HepG2 (cell line): ENCODE measurements around the gene TSPAN9. TPM values are rescaled to one million over a fixed set of nuclear protein-coding genes. Genes with fewer than 3 reads are reported as not detected.

ENCODE experiments used
- ARNT ChIP-seq: fragments of 450-650 bp; IDR thresholded peaks from 2 replicates; pipeline ENCODE4 v1.6.1; 2017
- GABPA ChIP-seq, 2 experiments: IDR thresholded peaks; 2 replicates each; pipeline ENCODE4 v1.6.1; 2011 to 2016; ENCODE audit warnings: low read depth in 2 of 2, low read length in 1 of 2, missing biosample characterization in 1 of 2, missing genetic modification characterization in 1 of 2
- HMG20A ChIP-seq: IDR thresholded peaks from 2 replicates; pipeline ENCODE4 v1.6.1; 2016; ENCODE audit warnings: borderline replicate concordance
- KDM3A ChIP-seq: IDR thresholded peaks from 2 replicates; pipeline ENCODE4 v1.6.1; 2018; ENCODE audit warnings: low read depth, missing compliant biosample characterization
- MLXIP ChIP-seq: sonication (generic); formaldehyde crosslinking; IDR thresholded peaks from 2 replicates; pipeline ENCODE4 v1.9.0; 2021; ENCODE audit warnings: missing genetic modification reagents, borderline replicate concordance
- NONO ChIP-seq, 2 experiments: fragments of 450-650 bp in 1 of 2; sonication (generic) in 1 of 2; formaldehyde crosslinking in 1 of 2; IDR thresholded peaks in 1 of 2; conservative IDR thresholded peaks in 1 of 2; 2 replicates each; pipeline versions ENCODE4 v1.6.1 to v1.8.0; 2017 to 2022; ENCODE audit warnings: mild to moderate bottlenecking in 1 of 2, missing genetic modification reagents in 1 of 2, moderate library complexity in 1 of 2
- RAD21 ChIP-seq: fragments of 450-650 bp; formaldehyde crosslinking; IDR thresholded peaks from 2 replicates; pipeline ENCODE4 v1.5.0; 2020; ENCODE audit warnings: mild to moderate bottlenecking
- SRY ChIP-seq: sonication (generic); formaldehyde crosslinking; IDR thresholded peaks from 2 replicates; pipeline ENCODE4 v1.8.0; 2022; ENCODE audit warnings: mild to moderate bottlenecking, missing genetic modification reagents
- ZBTB33 ChIP-seq: sonication (generic); formaldehyde crosslinking; IDR thresholded peaks from 2 replicates; pipeline ENCODE4 v1.4.0; 2020; ENCODE audit warnings: missing genetic modification reagents
- ZNF430 ChIP-seq: sonication (generic); formaldehyde crosslinking; IDR thresholded peaks from 2 replicates; pipeline ENCODE4 v1.9.0; 2021; ENCODE audit warnings: mild to moderate bottlenecking, missing genetic modification reagents
- ZNF501 ChIP-seq: sonication (generic); formaldehyde crosslinking; IDR thresholded peaks from 2 replicates; pipeline ENCODE4 v1.5.1; 2020; ENCODE audit warnings: mild to moderate bottlenecking, moderate library complexity, missing genetic modification reagents
- ZNF768 ChIP-seq: sonication (generic); formaldehyde crosslinking; IDR thresholded peaks from 2 replicates; pipeline ENCODE4 v1.4.0; 2020; ENCODE audit warnings: missing genetic modification reagents
- ZNF878 ChIP-seq: sonication (generic); formaldehyde crosslinking; IDR thresholded peaks from 2 replicates; pipeline ENCODE4 v1.8.1; 2023; ENCODE audit warnings: mild to moderate bottlenecking, missing genetic modification reagents, moderate library complexity
- polyA plus RNA-seq, 8 experiments: library from polyadenylated mRNA; depleted of rRNA in 3 of 8; stranded (reverse) in 7 of 8; unstranded in 1 of 8; fragments of >200 nt; fragmentation: Illumina TruSeq in 4 of 8; extraction: Trizol in 4 of 8; gene quantifications; 2 replicates each; pipeline versions ENCODE4 v1.2.1 to v1.2.3, GENCODE V29; 2011 to 2016; ENCODE audit warnings: low read depth in 4 of 8, missing spikeins in 1 of 8, mixed read lengths in 1 of 8; ENCODE audit not compliant: insufficient read depth in 1 of 8
- total RNA-seq, 5 experiments: library from RNA; depleted of rRNA; stranded (reverse); fragments of >200 nt; fragmentation: Illumina TruSeq; extraction: Trizol; gene quantifications; 2 replicates each; pipeline ENCODE4 v1.2.3, GENCODE V29; 2016; ENCODE audit warnings: low read depth in 1 of 5
- TF ChIP-seq, protein P1 (sequence below): sonication (generic); formaldehyde crosslinking; IDR thresholded peaks from 2 replicates; pipeline ENCODE4 v1.9.0; 2021; ENCODE audit warnings: missing genetic modification reagents, mild to moderate bottlenecking, borderline replicate concordance
- TF ChIP-seq, protein P2 (sequence below): sonication (generic); formaldehyde crosslinking; IDR thresholded peaks from 2 replicates; pipeline ENCODE4 v1.8.0; 2022; ENCODE audit warnings: mild to moderate bottlenecking, missing genetic modification reagents, borderline replicate concordance
- TF ChIP-seq, protein P3 (sequence below): sonication (generic); formaldehyde crosslinking; IDR thresholded peaks from 2 replicates; pipeline ENCODE4 v1.5.0; 2020; ENCODE audit warnings: missing genetic modification reagents, mild to moderate bottlenecking, borderline replicate concordance
- TF ChIP-seq, protein P4 (sequence below): sonication (generic); formaldehyde crosslinking; IDR thresholded peaks from 2 replicates; pipeline ENCODE4 v1.8.0; 2022; ENCODE audit warnings: missing genetic modification reagents, mild to moderate bottlenecking, inconsistent platforms, borderline replicate concordance

The TSPAN9 gene
- total and polyA plus RNA-seq, 2 of the 13 experiments (the other 11 are each of a cell fraction or from before 2014, with no cell fraction given): 18.1 to 42.3 TPM

- TF ChIP-seq, protein P1, sequence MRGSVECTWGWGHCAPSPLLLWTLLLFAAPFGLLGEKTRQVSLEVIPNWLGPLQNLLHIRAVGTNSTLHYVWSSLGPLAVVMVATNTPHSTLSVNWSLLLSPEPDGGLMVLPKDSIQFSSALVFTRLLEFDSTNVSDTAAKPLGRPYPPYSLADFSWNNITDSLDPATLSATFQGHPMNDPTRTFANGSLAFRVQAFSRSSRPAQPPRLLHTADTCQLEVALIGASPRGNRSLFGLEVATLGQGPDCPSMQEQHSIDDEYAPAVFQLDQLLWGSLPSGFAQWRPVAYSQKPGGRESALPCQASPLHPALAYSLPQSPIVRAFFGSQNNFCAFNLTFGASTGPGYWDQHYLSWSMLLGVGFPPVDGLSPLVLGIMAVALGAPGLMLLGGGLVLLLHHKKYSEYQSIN (CRISPR knock-in tag): no peak
- TF ChIP-seq MLXIP (CRISPR knock-in tag) (no peak), ZNF430 (CRISPR knock-in tag) (no peak), KDM3A (CRISPR knock-in tag) (0 out of 2 replicates have a peak, but pooled peaks have one; percentile 47), ZNF501 (peak; percentile 51; the same call in 1 of the 2 replicates), HMG20A (CRISPR knock-in tag) (no peak), NONO (IDR thresholded peaks at IDR 0.05) (no peak), NONO (CRISPR knock-in tag; conservative IDR thresholded peaks at IDR 0.05) (no peak), ARNT (no peak), SRY (CRISPR knock-in tag) (no peak), ZNF768 (CRISPR knock-in tag) (no peak), ZNF878 (CRISPR knock-in tag) (no peak), ZBTB33 (CRISPR knock-in tag) (no peak), RAD21 (no peak), GABPA (IDR thresholded peaks at IDR 0.05; ENCODE audit: low read depth, low read length) (no peak), GABPA (CRISPR knock-in tag; IDR thresholded peaks at IDR 0.05; ENCODE audit: low read depth) (peak; percentile 71)
- TF ChIP-seq, protein P2, sequence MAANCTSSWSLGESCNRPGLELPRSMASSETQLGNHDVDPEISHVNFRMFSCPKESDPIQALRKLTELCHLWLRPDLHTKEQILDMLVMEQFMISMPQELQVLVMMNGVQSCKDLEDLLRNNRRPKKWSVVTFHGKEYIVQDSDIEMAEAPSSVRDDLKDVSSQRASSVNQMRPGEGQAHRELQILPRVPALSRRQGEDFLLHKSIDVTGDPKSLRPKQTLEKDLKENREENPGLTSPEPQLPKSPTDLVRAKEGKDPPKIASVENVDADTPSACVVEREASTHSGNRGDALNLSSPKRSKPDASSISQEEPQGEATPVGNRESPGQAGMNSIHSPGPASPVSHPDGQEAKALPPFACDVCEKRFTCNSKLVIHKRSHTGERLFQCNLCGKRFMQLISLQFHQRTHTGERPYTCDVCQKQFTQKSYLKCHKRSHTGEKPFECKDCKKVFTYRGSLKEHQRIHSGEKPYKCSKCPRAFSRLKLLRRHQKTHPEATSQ: 0 out of 2 replicates have a peak, but pooled peaks have one; percentile 62
- TF ChIP-seq, protein P3, sequence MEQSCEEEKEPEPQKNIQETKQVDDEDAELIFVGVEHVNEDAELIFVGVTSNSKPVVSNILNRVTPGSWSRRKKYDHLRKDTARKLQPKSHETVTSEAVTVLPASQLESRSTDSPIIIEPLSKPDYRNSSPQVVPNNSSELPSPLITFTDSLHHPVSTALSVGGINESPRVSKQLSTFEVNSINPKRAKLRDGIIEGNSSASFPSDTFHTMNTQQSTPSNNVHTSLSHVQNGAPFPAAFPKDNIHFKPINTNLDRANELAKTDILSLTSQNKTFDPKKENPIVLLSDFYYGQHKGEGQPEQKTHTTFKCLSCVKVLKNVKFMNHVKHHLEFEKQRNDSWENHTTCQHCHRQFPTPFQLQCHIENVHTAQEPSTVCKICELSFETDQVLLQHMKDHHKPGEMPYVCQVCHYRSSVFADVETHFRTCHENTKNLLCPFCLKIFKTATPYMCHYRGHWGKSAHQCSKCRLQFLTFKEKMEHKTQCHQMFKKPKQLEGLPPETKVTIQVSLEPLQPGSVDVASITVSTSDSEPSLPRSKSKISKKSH (CRISPR knock-in tag): no peak
- TF ChIP-seq, protein P4, sequence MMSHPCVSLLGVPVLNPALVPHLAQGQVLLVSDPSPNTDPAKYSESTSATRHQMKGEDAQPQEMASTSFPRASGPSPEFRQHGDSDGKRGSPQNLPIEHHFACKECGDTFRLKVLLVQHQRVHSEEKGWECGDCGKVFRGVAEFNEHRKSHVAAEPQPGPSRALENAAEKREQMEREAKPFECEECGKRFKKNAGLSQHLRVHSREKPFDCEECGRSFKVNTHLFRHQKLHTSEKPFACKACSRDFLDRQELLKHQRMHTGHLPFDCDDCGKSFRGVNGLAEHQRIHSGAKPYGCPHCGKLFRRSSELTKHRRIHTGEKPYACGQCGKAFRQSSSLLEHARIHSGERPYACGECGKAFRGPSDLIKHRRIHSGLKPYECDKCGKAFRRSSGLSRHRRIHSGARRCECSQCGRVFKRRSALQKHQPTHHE (CRISPR knock-in tag): no peak
Measured at GRCh38 chr12:3165078-3165980, 88.2 kb downstream of the TSPAN9 start (continued).
